COR-L47 (cell line): ENCODE measurements around the gene LCN1.
"Not testable (repeated sequence)": the region's sequence is repeated elsewhere in the genome, so short reads cannot be mapped to it uniquely, and the experiment has no call there.

Experiments used
- DNase-seq: peaks from one replicate; lab custom pipeline; 2025; lab: John Stamatoyannopoulos, UW

The LCN1 gene

DNA sequence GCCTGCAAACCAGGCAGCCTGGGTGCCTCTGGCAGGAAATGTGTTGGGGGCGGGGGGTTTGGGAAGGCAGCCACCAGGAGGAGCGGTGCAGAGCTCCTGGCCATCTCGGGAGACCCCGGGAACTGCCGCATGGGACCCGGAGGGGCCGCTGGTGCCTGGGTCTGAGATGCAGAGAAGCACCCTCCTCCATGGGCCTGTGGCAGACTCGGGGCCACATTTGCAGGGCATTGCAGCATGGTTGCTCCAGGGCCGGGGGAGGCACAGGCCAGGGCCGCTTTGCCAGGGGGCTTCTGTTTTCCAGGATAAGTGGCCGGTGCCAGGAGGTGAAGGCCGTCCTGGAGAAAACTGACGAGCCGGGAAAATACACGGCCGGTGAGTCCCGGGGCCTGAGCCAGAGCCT lies 1.7 kb downstream of the LCN1 start:
- no peak for DNase-seq

- no peak for DNase-seq
Measured at GRCh38 chr9:135523521-135524129, 2.4 kb downstream of the LCN1 start.

DNA sequence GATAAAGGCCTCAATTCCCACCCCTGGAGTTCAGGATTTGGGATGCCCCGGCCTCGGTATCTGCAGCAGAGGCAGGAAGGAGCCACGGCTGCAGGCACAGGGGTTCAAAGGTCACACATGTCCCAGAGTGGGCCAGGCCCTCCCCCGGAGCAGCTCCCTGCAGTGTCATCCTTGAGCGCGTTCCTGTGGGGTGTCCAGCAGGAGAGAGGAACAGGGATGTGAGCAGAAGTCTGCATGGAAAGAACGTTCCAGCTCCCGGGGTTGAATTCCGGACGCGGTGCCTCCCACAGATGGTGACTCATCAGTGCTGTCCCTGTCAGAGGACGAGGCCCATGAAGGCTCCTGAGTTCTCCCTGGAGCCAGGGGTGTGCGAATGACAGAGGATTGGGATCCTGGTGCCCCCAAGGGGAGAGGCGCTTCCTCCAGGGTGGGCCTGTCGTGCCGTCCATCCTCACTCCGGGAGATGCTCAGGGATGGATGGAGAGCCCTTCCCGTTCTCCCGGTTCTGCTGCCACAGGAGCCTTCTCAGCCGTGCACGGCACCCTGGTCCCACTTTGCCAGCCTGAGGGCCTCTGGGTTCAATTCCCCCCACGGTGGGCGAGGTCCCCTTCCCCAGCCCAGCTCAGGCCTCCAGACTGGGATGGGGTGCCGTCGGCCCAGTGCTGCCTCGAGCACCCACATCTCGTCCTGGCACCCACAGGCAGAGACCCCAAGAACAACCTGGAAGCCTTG lies 3.1 kb downstream of the LCN1 start:
- no peak for DNase-seq

GRCh38 chr9:135525241-135526088 lies 4.2 kb downstream of the LCN1 start:
- DNase-seq: no peak

- DNase-seq: no peak
Measured at GRCh38 chr9:135526089-135526729, 5.0 kb downstream of the LCN1 start.

DNA sequence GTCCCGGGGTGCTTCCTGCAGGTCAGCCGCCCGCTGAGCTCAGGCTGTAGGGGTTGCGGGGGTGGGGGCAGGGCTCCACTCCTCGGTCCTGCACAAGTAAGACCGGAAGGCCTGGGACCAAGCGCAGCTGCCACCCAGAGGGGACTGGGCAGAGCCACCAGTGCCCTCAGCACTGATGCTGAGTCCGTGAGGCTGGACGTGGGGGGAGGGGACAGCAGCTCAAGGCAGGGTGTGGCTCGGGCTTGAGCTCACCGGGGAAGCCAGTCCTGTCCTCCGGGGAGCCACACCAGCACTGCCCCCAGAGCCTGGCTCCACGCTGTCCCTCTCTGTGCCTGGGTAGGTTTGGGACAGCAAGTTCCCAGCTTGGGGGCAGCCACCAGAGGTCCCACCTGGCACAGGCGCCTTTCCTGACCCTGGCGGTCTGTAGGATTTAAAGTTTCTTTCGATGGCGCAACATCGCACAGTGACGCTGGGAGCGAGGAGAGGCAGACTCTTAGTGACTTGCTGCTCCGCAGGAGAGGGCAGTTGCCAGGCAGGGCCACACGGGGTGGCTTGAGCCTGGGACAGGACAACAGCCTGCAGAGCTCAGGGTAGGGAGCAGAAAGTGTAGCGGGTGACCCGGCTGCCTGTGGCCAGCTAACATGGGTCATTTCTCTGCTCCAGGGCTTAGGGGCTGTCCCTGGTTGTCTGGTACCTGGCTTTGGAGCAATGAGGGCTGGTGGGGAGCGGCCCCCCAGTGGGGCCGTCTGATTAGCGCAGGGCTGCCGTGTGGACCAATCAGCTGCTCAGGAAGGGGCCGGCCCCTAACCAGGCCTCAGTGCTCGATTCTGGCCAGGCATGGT lies 5.7 kb downstream of the LCN1 start:
- DNase-seq: no peak

GRCh38 chr9:135528842-135529435 lies 7.7 kb downstream of the LCN1 start:
- DNase-seq: not testable (repeated sequence)

GRCh38 chr9:135530146-135530545 lies 8.9 kb downstream of the LCN1 start:
- DNase-seq: no peak

DNA sequence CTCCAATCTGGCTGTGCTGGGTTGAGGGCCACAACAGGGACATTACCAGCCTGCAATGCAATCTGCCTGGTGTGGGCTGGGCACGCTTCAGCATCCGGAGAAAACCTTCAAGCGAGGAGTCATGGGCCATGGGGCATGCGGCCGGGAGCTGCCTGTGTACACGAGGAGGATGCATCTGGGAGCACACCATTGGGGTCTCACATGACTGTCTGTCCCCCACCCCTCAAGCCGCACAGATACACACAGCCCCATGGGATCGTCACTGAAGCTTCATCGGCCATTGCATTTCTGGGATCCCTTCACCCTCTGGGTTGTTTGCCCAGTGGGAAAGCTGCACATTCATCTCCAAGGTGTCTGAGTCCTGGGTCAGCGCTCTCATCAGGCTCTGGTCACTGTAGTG lies 9.9 kb downstream of the LCN1 start:
- DNase-seq: no peak

DNA sequence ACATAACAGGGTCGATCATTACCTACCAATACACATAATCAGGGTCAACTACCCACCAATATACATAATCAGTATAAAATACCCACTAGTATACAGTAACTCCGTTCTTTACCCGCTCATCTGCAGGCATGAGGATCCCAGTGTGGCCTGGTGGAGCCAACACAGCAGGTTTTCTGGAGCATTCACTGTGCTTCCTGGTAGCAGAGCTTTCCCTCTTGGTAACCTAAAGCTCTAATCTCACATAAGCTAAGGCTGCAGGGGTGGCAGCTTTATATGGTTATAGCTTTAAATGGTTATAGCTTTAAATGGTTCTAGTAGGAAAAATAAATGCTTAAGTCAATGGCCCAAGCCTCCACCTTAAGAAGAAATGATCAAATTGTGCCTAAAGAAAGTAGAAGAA lies 11.9 kb downstream of the LCN1 start:
- no peak for DNase-seq

DNA sequence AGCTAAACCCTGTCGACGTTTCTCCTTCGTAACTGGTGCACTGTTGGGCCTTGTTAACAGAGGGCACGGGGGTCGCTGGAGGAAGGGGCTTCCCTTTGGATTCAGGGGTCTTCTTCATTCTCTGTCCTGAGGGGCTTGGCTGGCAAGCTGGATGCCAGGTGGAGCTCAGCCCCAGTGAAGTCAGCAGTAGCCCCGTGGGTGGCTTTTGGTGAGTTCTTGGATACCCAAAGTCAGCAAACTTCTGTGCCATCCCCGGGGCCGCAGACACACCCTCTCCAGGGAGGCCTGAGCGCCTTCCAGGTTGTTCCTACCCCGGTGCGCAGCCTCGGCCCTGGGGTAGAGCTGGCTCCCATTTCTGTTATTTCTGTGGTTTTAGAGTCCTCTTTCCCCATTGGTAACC lies 12.4 kb downstream of the LCN1 start:
- DNase-seq: no peak

DNA sequence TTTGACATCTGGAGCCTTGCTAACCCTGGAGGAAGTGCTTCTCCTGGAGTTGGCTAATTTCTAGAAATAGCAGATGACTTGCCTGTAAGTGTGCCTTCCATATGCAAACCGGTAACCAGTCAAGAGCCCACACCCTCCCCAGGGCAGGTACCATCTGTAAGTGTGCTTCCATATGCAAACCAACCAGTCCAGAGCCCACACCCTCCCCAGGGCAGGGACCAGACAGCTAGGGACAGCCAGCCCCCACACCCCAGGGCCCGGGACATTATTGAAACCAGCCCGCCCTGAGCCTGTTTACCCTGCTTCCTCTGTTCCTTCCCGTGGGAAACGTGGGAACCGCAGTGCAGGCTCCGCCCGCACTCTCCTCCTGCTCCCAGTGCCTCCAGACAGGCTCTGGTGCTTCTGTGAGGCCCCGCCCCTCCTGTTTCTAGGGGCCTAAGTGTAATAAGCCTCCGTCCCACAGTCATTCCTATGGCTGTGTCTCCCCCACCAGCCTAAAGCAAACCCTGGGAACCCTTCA lies 13.0 kb downstream of the LCN1 start:
- not testable (repeated sequence) for DNase-seq

- not testable (repeated sequence) for DNase-seq
Measured at GRCh38 chr9:135534826-135535225, 13.6 kb downstream of the LCN1 start.

DNA sequence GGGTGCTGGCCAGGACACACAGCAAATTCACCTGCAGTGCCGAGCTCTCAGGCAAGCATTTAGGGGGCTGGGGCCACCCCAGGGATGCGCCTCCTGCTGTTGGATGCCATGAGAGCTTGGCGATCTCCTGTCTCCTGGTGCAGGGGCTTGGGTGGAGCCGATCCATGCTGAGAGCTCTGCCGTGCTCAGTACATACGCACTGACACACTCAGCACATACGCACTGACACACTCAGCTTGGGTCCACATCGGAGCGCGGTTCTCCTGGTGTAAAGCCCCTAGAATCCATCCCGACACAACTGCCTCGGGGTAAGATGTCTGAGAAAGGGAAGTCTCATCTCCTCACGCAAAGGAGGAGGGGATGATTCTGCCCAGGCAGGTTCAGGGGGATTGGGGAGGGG lies 14.4 kb downstream of the LCN1 start:
- not testable (repeated sequence) for DNase-seq

DNA sequence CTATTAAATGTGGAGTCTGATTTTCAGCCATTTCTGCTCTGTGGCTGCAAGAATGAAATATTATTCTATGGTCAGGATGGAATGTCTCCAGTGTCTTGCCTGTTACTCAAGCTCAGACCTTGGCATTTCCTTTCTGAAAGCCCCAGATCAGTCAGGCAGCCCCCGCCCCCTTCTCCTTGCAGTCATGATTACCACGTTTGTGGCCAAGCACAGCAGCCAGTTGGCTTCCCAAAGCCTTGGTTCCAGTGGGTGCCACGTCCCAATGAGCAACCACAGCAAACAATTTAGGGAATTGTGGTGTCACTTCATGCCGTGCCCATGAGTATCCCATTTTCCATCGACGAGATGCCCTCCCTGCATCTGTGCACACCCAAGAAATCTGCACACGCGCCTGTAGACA lies 15.0 kb downstream of the LCN1 start:
- DNase-seq: no peak

DNA sequence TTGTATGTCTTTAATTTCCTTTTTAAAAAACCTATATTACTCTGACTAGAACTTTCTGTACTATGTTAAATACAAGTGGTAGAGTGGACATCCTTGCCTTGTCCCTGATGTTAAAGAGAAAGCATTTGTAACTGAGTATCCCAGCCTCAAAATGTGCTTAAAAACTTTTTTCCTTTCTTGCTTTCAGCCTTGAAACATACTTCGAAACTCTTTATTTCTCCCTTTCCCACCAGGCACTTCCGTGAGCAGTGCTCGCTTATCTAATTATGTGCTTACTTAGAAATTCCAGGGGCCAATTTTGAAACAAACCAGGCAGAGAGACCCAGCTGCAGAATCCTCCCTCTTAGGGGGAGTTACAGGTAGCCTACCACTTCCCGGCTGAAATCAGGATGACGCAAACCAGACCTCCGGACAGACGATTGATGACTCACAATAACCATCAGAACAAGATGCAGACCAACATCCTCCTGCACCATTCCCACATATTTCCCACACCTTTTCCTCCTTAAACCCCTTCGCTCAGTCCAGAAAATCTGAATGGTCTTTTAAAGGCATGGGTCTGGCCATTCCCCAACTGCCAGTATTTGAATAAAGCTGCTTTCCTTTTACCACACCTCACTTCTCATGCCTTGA lies 22.1 kb downstream of the LCN1 start:
- not testable (repeated sequence) for DNase-seq

DNA sequence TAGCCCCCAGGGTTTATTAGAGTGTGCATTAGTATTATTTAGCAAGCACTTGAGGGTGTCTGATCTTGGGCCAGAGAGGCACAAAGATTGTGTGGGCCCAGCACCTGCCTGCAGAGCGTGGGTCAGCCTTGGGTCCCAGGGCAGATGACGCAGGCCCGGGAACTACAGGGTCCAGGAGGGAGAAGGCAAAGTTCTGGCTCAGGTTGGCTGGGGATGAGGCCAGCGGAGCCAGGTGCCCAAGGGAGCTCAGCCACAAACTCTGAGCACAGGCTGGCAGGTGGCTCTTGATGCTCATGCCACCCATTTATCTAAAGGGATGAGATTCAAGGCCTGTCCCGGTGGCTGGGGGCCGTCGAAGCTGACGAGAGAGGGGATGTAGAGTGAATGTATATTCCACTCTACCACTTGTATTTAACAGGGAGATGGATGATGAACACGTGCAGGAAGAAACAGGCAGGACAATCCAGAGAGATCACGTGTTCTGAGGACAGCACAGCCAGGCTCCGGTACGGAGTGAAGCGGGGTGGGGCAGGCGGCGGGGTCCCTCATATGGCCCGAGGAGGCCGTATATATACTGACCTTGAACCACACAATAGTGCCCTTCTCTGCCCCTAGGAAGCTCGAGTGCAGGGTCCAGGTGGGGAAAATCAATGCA lies 23.9 kb downstream of the LCN1 start:
- DNase-seq: no peak

- DNase-seq: not testable (repeated sequence)
Measured at GRCh38 chr9:135545646-135546176, 24.5 kb downstream of the LCN1 start, which contains the start of gene OBP2A. Gene OBP2A (plus strand): TSS chr9:135546126. CDS start chr9:135546181, 55 bp downstream.
